ENCODE results near the gene GCSAM. TPM values are rescaled to one million over a fixed set of nuclear protein-coding genes. Genes with fewer than 3 reads are reported as not detected.

Gene GCSAM
- total RNA-seq, 6 donors from 2014 or later = 0.31 to 0.81 (median 0.52) TPM; not detected in 2

GRCh38 chr3:112128843-112129727, 4.0 kb downstream of the GCSAM start:
- TF ChIP-seq POLR2AphosphoS5 (IDR thresholded peaks at IDR 0.05) (no peak), EP300 (IDR thresholded peaks at IDR 0.05) (no peak), POLR2A (IDR thresholded peaks at IDR 0.05) (no peak), CTCF (IDR thresholded peaks at IDR 0.05) (no peak)
- Histone ChIP-seq H3K4me3 (no peak overlapping the region), H3K4me1 (peaks cover 0 to 13% (median 3%) of the 10 kb centered on the region in 4 donors), H3K27ac (no peak overlapping the region), H3K27me3 (no peaks in the 10 kb centered on the region), H3K36me3 (no peaks in the 10 kb centered on the region), H3K9me3 (no peaks in the 10 kb centered on the region)
- ATAC-seq (ENCODE audit: low FRiP score in 2 of 2) (peak in 1 of 2 donors; percentile 30), DNase-seq (no peak)
- WGBS, 2 donors = 57 to 67% methylated on average over 7 of the region's 7 CpGs

GRCh38 chr3:112127522-112128494, 5.2 kb downstream of the GCSAM start:
- TF ChIP-seq EP300 (IDR thresholded peaks at IDR 0.05) (no peak), POLR2AphosphoS5 (IDR thresholded peaks at IDR 0.05) (no peak), CTCF (IDR thresholded peaks at IDR 0.05) (no peak), POLR2A (IDR thresholded peaks at IDR 0.05) (no peak)
- 63 to 67% methylated on average over 10 of the region's 10 CpGs for WGBS, 2 donors
- Histone ChIP-seq H3K4me1 (peaks cover 0 to 13% (median 3%) of the 10 kb centered on the region in 4 donors), H3K27me3 (no peaks in the 10 kb centered on the region), H3K4me3 (no peak overlapping the region), H3K27ac (no peak overlapping the region), H3K9me3 (no peaks in the 10 kb centered on the region), H3K36me3 (no peaks in the 10 kb centered on the region)
- ATAC-seq (ENCODE audit: low FRiP score in 2 of 2) (peak in 1 of 2 donors; percentile 10), DNase-seq (no peak)

- no peak for ATAC-seq (ENCODE audit: low FRiP score in 2 of 2)
- no peaks in the 10 kb centered on the region for H3K9me3 ChIP-seq
- H3K36me3 ChIP-seq = no peaks in the 10 kb centered on the region
- TF ChIP-seq POLR2AphosphoS5 (IDR thresholded peaks at IDR 0.05) (no peak), POLR2A (IDR thresholded peaks at IDR 0.05) (no peak), CTCF (IDR thresholded peaks at IDR 0.05) (no peak), EP300 (IDR thresholded peaks at IDR 0.05) (no peak)
- no peaks in the 10 kb centered on the region for H3K27me3 ChIP-seq
- H3K4me3 ChIP-seq = no peak overlapping the region
- 56 to 78% methylated on average over 1 of the region's 1 CpG for WGBS, 2 donors
- no peak overlapping the region for H3K27ac ChIP-seq
- H3K4me1 ChIP-seq = peaks cover 0 to 13% (median 3%) of the 10 kb centered on the region in 4 donors
- DNase-seq = no peak
Observed at GRCh38 chr3:112126511-112126911, 6.5 kb downstream of the GCSAM start.

GRCh38 chr3:112124907-112125607, 8.0 kb downstream of the GCSAM start:
- peaks cover under 1 to 13% (median 5%) of the 10 kb centered on the region in 4 donors for H3K4me1 ChIP-seq
- DNase-seq = peak in 1 of 2 donors; percentile 8
- H3K36me3 ChIP-seq = no peaks in the 10 kb centered on the region
- no peaks in the 10 kb centered on the region for H3K9me3 ChIP-seq
- H3K4me3 ChIP-seq = no peak overlapping the region
- no peak overlapping the region for H3K27ac ChIP-seq
- no peak for TF ChIP-seq EP300 (IDR thresholded peaks at IDR 0.05)
- no peak for TF ChIP-seq POLR2A (IDR thresholded peaks at IDR 0.05)
- TF ChIP-seq CTCF (IDR thresholded peaks at IDR 0.05) = no peak
- no peak for TF ChIP-seq POLR2AphosphoS5 (IDR thresholded peaks at IDR 0.05)
- no peak for ATAC-seq (ENCODE audit: low FRiP score in 2 of 2)
- 76 to 84% methylated on average over 5 of the region's 5 CpGs for WGBS, 2 donors
- no peaks in the 10 kb centered on the region for H3K27me3 ChIP-seq

All from upper lobe of left lung (tissue), 6 donors.